ENCODE results near the gene NPEPL1. TPM values are rescaled to one million over a fixed set of nuclear protein-coding genes. Genes with fewer than 3 reads are reported as not detected.

Gene NPEPL1
- total and polyA plus RNA-seq, 8 donors = 15.3 to 134 (median 37.8) TPM

DNA sequence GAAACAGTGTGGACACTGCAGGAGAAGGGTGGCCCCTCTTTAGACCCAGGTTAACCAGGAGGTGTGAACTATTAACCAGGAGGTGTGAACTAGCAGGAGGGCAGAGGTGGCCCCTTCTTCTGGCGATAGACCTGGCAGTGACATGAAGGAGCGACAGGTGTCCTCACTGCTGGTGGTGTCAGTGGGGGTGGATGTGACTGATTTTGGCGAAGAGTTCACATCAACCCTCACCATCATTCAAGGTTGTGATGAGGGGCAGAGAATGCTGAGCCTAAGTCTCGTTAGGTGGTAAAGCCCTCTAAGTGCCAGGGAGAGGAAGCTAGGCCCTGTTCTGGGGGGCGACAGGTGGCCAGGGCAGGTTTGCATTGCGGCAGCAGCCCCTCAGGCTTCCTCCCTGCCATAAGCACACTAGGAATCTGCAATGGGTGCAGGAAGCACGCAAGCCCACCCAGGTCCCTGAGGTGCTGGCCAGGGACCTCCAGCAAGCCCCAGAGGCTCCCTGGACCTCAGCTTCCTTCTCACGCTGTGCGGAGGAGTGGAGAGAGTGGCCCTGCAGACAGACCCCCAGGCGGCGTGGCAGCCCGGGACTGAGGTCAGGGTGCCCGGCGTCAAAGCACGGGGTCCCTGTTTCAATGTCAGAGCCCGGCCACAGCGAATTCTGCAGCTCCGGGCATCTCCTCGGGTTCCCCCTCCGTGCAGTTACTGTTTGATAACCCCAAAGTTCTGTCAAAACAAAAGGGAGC, 13.7 kb downstream of the NPEPL1 start:
- Histone ChIP-seq H3K4me3 (no peak overlapping the region), H3K4me1 (no peaks in the 10 kb centered on the region), H3K27ac (no peak overlapping the region), H3K27me3 (no peaks in the 10 kb centered on the region), H3K9me3 (no peaks in the 10 kb centered on the region), H3K36me3 (peaks cover 31 to 86% (median 79%) of the 10 kb centered on the region in 4 donors)
- TF ChIP-seq POLR2A (IDR thresholded peaks at IDR 0.05) (no peak), POLR2AphosphoS5 (IDR thresholded peaks at IDR 0.05) (no peak), EP300 (IDR thresholded peaks at IDR 0.05) (no peak)
- TF ChIP-seq, protein P1, sequence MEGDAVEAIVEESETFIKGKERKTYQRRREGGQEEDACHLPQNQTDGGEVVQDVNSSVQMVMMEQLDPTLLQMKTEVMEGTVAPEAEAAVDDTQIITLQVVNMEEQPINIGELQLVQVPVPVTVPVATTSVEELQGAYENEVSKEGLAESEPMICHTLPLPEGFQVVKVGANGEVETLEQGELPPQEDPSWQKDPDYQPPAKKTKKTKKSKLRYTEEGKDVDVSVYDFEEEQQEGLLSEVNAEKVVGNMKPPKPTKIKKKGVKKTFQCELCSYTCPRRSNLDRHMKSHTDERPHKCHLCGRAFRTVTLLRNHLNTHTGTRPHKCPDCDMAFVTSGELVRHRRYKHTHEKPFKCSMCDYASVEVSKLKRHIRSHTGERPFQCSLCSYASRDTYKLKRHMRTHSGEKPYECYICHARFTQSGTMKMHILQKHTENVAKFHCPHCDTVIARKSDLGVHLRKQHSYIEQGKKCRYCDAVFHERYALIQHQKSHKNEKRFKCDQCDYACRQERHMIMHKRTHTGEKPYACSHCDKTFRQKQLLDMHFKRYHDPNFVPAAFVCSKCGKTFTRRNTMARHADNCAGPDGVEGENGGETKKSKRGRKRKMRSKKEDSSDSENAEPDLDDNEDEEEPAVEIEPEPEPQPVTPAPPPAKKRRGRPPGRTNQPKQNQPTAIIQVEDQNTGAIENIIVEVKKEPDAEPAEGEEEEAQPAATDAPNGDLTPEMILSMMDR (IDR thresholded peaks at IDR 0.05) = no peak
- WGBS, 5 donors = 90 to 96% (median 92%) methylated on average over 19 to 20 of the region's 20 CpGs
- DNase-seq = peak in 1 of 2 donors; percentile 1
- intact Hi-C loops (cut with DNase I; ENCODE audit: low total_unique reads) = no loop called here

DNA sequence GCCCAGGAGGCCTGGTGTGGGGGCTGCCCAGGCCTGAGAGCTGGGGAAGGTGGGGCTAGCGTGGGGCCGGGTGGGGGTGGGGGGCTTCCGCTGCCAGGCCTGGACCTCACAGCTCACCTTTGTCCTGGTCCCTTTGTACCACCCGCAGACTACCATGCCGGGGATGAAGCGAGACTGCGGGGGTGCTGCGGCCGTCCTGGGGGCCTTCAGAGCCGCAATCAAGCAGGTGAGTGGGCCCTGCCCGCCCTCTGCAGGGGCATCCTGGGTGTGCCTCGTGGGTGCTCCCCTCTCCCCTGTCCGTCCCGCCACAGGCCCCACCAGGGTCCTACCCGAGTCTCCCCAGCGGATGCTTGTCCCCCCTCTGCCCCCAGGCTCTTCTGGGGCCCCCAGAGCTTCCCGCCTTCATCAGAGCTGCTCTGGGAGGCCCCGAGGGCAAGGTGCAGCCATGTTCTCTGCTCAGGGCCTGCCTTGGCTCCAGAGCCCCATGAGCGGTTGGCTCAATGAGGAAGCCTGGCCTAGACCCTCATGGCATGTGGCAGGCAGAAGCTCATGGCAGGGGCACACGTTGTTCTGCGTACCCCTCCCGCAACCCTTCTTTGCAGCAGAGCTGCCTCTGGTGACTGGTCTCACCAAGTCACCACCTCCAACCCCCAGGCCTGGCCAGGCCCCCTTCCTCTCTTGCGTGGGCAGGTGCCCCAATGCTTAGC, 14.5 kb downstream of the NPEPL1 start:
- WGBS, 5 donors = 92 to 99% (median 95%) methylated on average over 16 to 23 of the region's 23 CpGs
- TF ChIP-seq EP300 (IDR thresholded peaks at IDR 0.05) = no peak
- no peak for TF ChIP-seq POLR2A (IDR thresholded peaks at IDR 0.05)
- TF ChIP-seq, protein P1 (IDR thresholded peaks at IDR 0.05) = no peak
- no peak for TF ChIP-seq POLR2AphosphoS5 (IDR thresholded peaks at IDR 0.05)

DNA sequence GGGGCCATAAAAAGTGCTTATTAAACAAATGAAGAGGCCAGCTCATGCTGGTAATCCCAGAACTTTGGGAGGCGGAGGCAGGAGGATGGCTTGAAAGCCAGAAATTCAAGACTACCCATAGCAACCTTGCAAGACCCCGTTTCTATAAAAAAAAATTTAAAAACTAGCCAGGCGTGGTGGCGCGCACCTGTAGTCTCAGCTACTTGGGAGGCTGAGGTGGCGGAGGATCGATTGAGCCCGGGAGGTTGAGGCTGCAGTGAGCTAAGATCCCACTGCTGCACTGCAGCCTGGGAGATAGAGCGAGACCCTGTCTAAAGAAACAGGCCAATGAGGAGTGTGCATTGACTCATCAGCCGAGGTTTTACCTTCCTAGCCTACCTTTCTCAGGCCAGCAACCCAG, 15.2 kb downstream of the NPEPL1 start:
- Histone ChIP-seq H3K4me3 (no peak overlapping the region), H3K27me3 (no peaks in the 10 kb centered on the region), H3K9me3 (no peaks in the 10 kb centered on the region), H3K4me1 (no peaks in the 10 kb centered on the region), H3K27ac (no peak overlapping the region), H3K36me3 (peaks cover 17 to 78% (median 68%) of the 10 kb centered on the region in 4 donors)
- intact Hi-C loops (cut with DNase I; ENCODE audit: low total_unique reads) = no loop called here
- TF ChIP-seq POLR2AphosphoS5 (IDR thresholded peaks at IDR 0.05) (no peak), EP300 (IDR thresholded peaks at IDR 0.05) (no peak), POLR2A (IDR thresholded peaks at IDR 0.05) (no peak)
- TF ChIP-seq, protein P1 (IDR thresholded peaks at IDR 0.05) = no peak
- no peak for DNase-seq
- 93 to 97% (median 96%) methylated on average over 10 of the region's 10 CpGs for WGBS, 5 donors

More for the DNA sequence above, 14.5 kb downstream of the NPEPL1 start:
- Histone ChIP-seq H3K4me1 (no peaks in the 10 kb centered on the region), H3K36me3 (peaks cover 23 to 78% (median 72%) of the 10 kb centered on the region in 4 donors), H3K9me3 (no peaks in the 10 kb centered on the region), H3K4me3 (no peak overlapping the region), H3K27me3 (no peaks in the 10 kb centered on the region), H3K27ac (no peak overlapping the region)
- intact Hi-C loops (cut with DNase I; ENCODE audit: low total_unique reads) = no loop called here
- peak in 1 of 2 donors; percentile 2 for DNase-seq

DNA sequence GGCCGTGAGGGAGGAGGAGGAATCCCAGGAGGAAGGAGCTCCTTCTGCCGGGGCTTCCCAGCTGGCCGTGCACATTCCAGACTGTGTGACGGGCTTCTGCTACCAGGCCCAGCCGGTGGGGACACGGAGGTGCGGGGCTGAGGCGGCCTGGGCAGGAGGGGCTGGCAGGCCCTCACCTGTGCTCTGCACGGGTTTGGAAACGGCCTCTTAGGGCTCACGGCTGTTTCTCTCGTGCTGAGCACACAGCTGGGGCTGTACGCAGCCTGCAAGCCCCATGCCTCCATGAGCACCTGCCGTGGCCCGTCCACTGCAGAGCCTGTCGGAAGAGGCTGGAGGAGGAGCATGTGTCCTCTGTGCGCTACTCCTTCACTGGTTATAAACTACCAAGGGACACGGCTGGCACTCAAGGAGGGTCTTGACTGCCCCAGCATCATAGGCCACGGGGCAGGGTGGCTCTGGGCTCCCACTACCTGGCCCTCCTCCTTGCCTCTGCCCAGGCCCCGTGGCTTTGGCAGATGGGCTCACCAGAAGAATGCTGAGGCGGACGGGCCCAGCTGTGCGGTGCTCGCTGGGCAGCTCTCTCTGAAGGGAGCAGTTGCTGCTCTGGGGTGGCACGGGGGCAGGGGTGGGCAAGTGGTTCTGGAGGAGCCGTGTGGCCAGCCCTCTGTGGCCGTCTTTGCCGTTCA, 15.8 kb downstream of the NPEPL1 start:
- 92 to 96% (median 93%) methylated on average over 12 to 28 of the region's 28 CpGs for WGBS, 5 donors
- peak; percentile 1 to 22 for DNase-seq
- peaks cover 12 to 78% (median 62%) of the 10 kb centered on the region in 4 donors for H3K36me3 ChIP-seq

More for the DNA sequence above, 15.8 kb downstream of the NPEPL1 start:
- no peak overlapping the region for H3K27ac ChIP-seq
- no peaks in the 10 kb centered on the region for H3K27me3 ChIP-seq
- H3K4me1 ChIP-seq = no peaks in the 10 kb centered on the region
- intact Hi-C loops (cut with DNase I; ENCODE audit: low total_unique reads) = no loop called here
- TF ChIP-seq POLR2AphosphoS5 (IDR thresholded peaks at IDR 0.05) (no peak), POLR2A (IDR thresholded peaks at IDR 0.05) (no peak), EP300 (IDR thresholded peaks at IDR 0.05) (no peak)
- TF ChIP-seq, protein P1 (IDR thresholded peaks at IDR 0.05) = no peak
- H3K9me3 ChIP-seq = no peaks in the 10 kb centered on the region
- no peak overlapping the region for H3K4me3 ChIP-seq
